Measurements from ENCODE around the gene ATAD3C.

DNA sequence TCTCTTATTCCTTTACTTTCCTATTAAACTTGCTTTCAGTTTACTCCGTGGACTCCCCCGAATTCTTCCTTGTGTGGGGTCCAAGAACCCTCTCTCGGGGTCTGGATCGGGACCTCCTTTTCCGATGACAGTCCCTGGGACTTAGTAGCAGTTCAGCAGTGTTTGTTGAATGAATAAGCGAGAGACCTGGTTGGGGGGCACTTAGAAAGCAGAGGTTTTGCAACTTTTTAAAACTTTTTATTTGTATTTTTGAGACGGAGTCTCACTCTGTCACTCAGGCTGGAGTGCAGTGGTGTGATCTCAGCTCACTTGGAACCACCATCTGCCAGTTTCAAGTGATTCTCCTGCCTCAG is 26.3 kb upstream of the ATAD3C start:
- TF ChIP-seq, protein P1, sequence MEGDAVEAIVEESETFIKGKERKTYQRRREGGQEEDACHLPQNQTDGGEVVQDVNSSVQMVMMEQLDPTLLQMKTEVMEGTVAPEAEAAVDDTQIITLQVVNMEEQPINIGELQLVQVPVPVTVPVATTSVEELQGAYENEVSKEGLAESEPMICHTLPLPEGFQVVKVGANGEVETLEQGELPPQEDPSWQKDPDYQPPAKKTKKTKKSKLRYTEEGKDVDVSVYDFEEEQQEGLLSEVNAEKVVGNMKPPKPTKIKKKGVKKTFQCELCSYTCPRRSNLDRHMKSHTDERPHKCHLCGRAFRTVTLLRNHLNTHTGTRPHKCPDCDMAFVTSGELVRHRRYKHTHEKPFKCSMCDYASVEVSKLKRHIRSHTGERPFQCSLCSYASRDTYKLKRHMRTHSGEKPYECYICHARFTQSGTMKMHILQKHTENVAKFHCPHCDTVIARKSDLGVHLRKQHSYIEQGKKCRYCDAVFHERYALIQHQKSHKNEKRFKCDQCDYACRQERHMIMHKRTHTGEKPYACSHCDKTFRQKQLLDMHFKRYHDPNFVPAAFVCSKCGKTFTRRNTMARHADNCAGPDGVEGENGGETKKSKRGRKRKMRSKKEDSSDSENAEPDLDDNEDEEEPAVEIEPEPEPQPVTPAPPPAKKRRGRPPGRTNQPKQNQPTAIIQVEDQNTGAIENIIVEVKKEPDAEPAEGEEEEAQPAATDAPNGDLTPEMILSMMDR (conservative IDR thresholded peaks at IDR 0.05; ENCODE audit: low read depth, low read length): no peak
- no peak for TF ChIP-seq EZH2 (IDR thresholded peaks at IDR 0.05; ENCODE audit: low read length, unreplicated experiment)
- TF ChIP-seq EZH2phosphoT487 (IDR thresholded peaks at IDR 0.05; ENCODE audit: borderline replicate concordance, low read length): no peak

Measured in PC-3 (cell line).